ENCODE results near the gene SERINC2. TPM values are rescaled to one million over a fixed set of nuclear protein-coding genes. Genes with fewer than 3 reads are reported as not detected.

SERINC2 gene
- total and polyA plus RNA-seq, 10 of the 15 experiments (the other 5 are each of a cell fraction or from before 2014, with no cell fraction given) = 0.02 to 9.4 (median 0.50) TPM

GRCh38 chr1:31422505-31423319, 9.7 kb downstream of the SERINC2 start (continued):
- TF ChIP-seq BMI1 (IDR thresholded peaks at IDR 0.05; ENCODE audit: borderline replicate concordance) = no peak
- no peak for TF ChIP-seq PAX8 (IDR thresholded peaks at IDR 0.05)
- no peak for TF ChIP-seq SUZ12 (IDR thresholded peaks at IDR 0.05; ENCODE audit: unreplicated experiment)
- TF ChIP-seq BCL3 (IDR thresholded peaks at IDR 0.05; ENCODE audit: borderline replicate concordance, insufficient read depth, low read depth, low read length, poor library complexity, severe bottlenecking) = no peak
- TF ChIP-seq PBX3 (IDR thresholded peaks at IDR 0.05; ENCODE audit: insufficient replicate concordance, low read depth, low read length) = no peak
- no peak for TF ChIP-seq SREBF1 (IDR thresholded peaks at IDR 0.05; ENCODE audit: low read length)
- no peak for TF ChIP-seq RB1 (IDR thresholded peaks at IDR 0.05; ENCODE audit: borderline replicate concordance)
- TF ChIP-seq CHD1 (IDR thresholded peaks at IDR 0.05; ENCODE audit: low read depth, low read length) = no peak
- TF ChIP-seq JUND (IDR thresholded peaks at IDR 0.05; ENCODE audit: low read depth, low read length) = no peak
- no peak for TF ChIP-seq ZNF274 (IDR thresholded peaks at IDR 0.05; ENCODE audit: insufficient read depth, insufficient read length)
- TF ChIP-seq POLR2A (IDR thresholded peaks at IDR 0.05; ENCODE audit: low read depth, low read length) = no peak
- TF ChIP-seq ASH2L (IDR thresholded peaks at IDR 0.05; ENCODE audit: borderline replicate concordance, low read depth) = no peak
- no peak for TF ChIP-seq CREB1 (IDR thresholded peaks at IDR 0.05; ENCODE audit: low read depth)
- TF ChIP-seq SIN3A (IDR thresholded peaks at IDR 0.05; ENCODE audit: low read depth, low read length) = no peak
- no peak for TF ChIP-seq STAT1 (conservative IDR thresholded peaks at IDR 0.05)
- peak; percentile 30; the same call in 1 of the 2 replicates for TF ChIP-seq GATAD2B (conservative IDR thresholded peaks at IDR 0.05; ENCODE audit: low read depth)
- no peak for TF ChIP-seq GABPA (IDR thresholded peaks at IDR 0.05; ENCODE audit: low read depth)
- TF ChIP-seq IRF5 (IDR thresholded peaks at IDR 0.05; ENCODE audit: borderline replicate concordance) = no peak
- TF ChIP-seq DPF2 (IDR thresholded peaks at IDR 0.05) = peak; percentile 38; the same call in 1 of the 2 replicates
- TF ChIP-seq ELK1 (IDR thresholded peaks at IDR 0.05; ENCODE audit: low read depth, low read length) = no peak
- no peak for TF ChIP-seq MEF2A (IDR thresholded peaks at IDR 0.05; ENCODE audit: insufficient read depth, low read depth, low read length)
- no peak for TF ChIP-seq IRF4 (IDR thresholded peaks at IDR 0.05; ENCODE audit: low read depth, low read length)
- no peak for TF ChIP-seq SMAD1 (IDR thresholded peaks at IDR 0.05; ENCODE audit: low read depth, partially characterized antibody)
- peak; percentile 80 for TF ChIP-seq RAD21 (IDR thresholded peaks at IDR 0.05; ENCODE audit: insufficient read depth, low read depth, low read length)
- peak; percentile 18; the same call in 1 of the 2 replicates for TF ChIP-seq WRNIP1 (IDR thresholded peaks at IDR 0.05; ENCODE audit: borderline replicate concordance, low read depth, low read length)
- TF ChIP-seq CHD4 (IDR thresholded peaks at IDR 0.05) = no peak
- TF ChIP-seq SP1 (IDR thresholded peaks at IDR 0.05; ENCODE audit: low read depth, low read length) = peak; percentile 17
- no peak for TF ChIP-seq EP300 (IDR thresholded peaks at IDR 0.05; ENCODE audit: borderline replicate concordance in 1 of 2, control insufficient read depth in 1 of 2, low read depth in 2 of 2, low read length in 2 of 2)
